K562 (cell line): ENCODE data around the gene FRAT1. TPM values are rescaled to one million over a fixed set of nuclear protein-coding genes. Genes with fewer than 3 reads are reported as not detected.

Experiments used
- CCAR2 ChIP-seq: fragments of 200-400 bp; formaldehyde crosslinking; IDR thresholded peaks from 2 replicates; pipeline ENCODE4 v1.6.1; 2017; ENCODE audit warnings: mild to moderate bottlenecking, low read depth, low read length
- CHCHD3 ChIP-seq: fragments of 250-450 bp; sonication (Bioruptor Pico); IDR thresholded peaks from 2 replicates; pipeline ENCODE4 v2.1.2; 2022; ENCODE audit warnings: mild to moderate bottlenecking
- CHD4 ChIP-seq: fragments of 200-600 bp; sonication (generic); IDR thresholded peaks from 3 replicates; pipeline ENCODE4 v1.6.1; 2012; ENCODE audit warnings: low read depth, mild to moderate bottlenecking, mixed read lengths, low read length, inconsistent platforms; ENCODE audit not compliant: insufficient read depth, insufficient replicate concordance, poor library complexity, severe bottlenecking
- CREM ChIP-seq: IDR thresholded peaks from 2 replicates; pipeline ENCODE4 v1.6.1; 2014; ENCODE audit warnings: antibody characterized with exemption, low read depth
- CTCF ChIP-seq, 3 experiments: IDR thresholded peaks in 2 of 3; conservative IDR thresholded peaks in 1 of 3; 2 replicates each; pipeline ENCODE4 v1.5.1; 2011 to 2012; ENCODE audit warnings: low read length in 3 of 3, mild to moderate bottlenecking in 3 of 3, control low read depth in 2 of 3, improper control_type of control experiment in 1 of 3, inconsistent platforms in 1 of 3, low read depth in 1 of 3, mixed read lengths in 1 of 3, moderate library complexity in 1 of 3; ENCODE audit not compliant: insufficient read depth in 2 of 3
- FOXA3 ChIP-seq, 2 experiments: fragments of 450-650 bp in 1 of 2; sonication (generic) in 1 of 2; formaldehyde crosslinking; IDR thresholded peaks in 1 of 2; conservative IDR thresholded peaks in 1 of 2; 2 replicates each; pipeline versions ENCODE4 v1.4.0 to v1.8.0; 2020 to 2022; ENCODE audit warnings: mild to moderate bottlenecking in 2 of 2, missing genetic modification reagents in 1 of 2
- HDAC3 ChIP-seq: fragments of 450-650 bp; IDR thresholded peaks from 2 replicates; pipeline ENCODE4 v1.6.1; 2018; ENCODE audit warnings: borderline replicate concordance, mild to moderate bottlenecking, moderate library complexity; ENCODE audit not compliant: partially characterized antibody
- MAZ ChIP-seq, 2 experiments: fragments of 450-650 bp in 1 of 2; sonication (generic) in 1 of 2; formaldehyde crosslinking; IDR thresholded peaks in 1 of 2; conservative IDR thresholded peaks in 1 of 2; 2 replicates each; pipeline versions ENCODE4 v1.4.0 to v1.5.0; 2020; ENCODE audit warnings: mild to moderate bottlenecking in 1 of 2, missing genetic modification reagents in 1 of 2
- MXI1 ChIP-seq: IDR thresholded peaks from 2 replicates; pipeline ENCODE4 v1.6.1; 2011; ENCODE audit warnings: low read depth, mild to moderate bottlenecking, improper control_type of control experiment, low read length
- NR2C2 ChIP-seq, 2 experiments: fragments of 200-800 bp in 1 of 2; sonication (Bioruptor generic) in 1 of 2; sonication (generic) in 1 of 2; formaldehyde crosslinking in 1 of 2; IDR thresholded peaks; 2 replicates each; pipeline versions ENCODE4 v1.6.1 to v1.8.0; 2016 to 2022; ENCODE audit warnings: mild to moderate bottlenecking in 1 of 2, missing compliant biosample characterization in 1 of 2, missing genetic modification characterization in 1 of 2, missing genetic modification reagents in 1 of 2
- RB1 ChIP-seq: fragments of 450-650 bp; IDR thresholded peaks from 2 replicates; pipeline ENCODE4 v1.6.1; 2017; ENCODE audit warnings: low read depth, mild to moderate bottlenecking
- RBBP5 ChIP-seq: fragments of 200-600 bp; sonication (generic); IDR thresholded peaks from 2 replicates; pipeline ENCODE4 v1.6.1; 2012; ENCODE audit warnings: borderline replicate concordance, mild to moderate bottlenecking, low read length, control low read depth, inconsistent platforms; ENCODE audit not compliant: insufficient read depth, poor library complexity, severe bottlenecking
- TAF9B ChIP-seq: fragments of 450-650 bp; IDR thresholded peaks from 2 replicates; pipeline ENCODE4 v1.6.1; 2018; ENCODE audit warnings: mild to moderate bottlenecking; ENCODE audit not compliant: partially characterized antibody
- TCF7L2 ChIP-seq: fragments of 150-350 bp; IDR thresholded peaks from 2 replicates; pipeline ENCODE4 v1.6.1; 2016; ENCODE audit warnings: low read depth, mild to moderate bottlenecking, low read length, moderate library complexity
- ZBTB49 ChIP-seq: sonication (generic); formaldehyde crosslinking; IDR thresholded peaks from 2 replicates; pipeline ENCODE4 v1.8.0; 2022; ENCODE audit warnings: missing genetic modification reagents, mild to moderate bottlenecking, borderline replicate concordance
- ZNF253 ChIP-seq: fragments of 250-450 bp; sonication (Bioruptor Pico); conservative IDR thresholded peaks from 2 replicates; pipeline ENCODE4 v1.6.1; 2021; ENCODE audit warnings: mild to moderate bottlenecking
- ZNF354B ChIP-seq: fragments of 250-450 bp; sonication (Bioruptor Pico); IDR thresholded peaks from 2 replicates; pipeline ENCODE4 v1.4.0; 2020
- ZNF395 ChIP-seq: fragments of 200-800 bp; sonication (Bioruptor generic); IDR thresholded peaks from 2 replicates; pipeline ENCODE4 v1.6.1; 2017; ENCODE audit warnings: missing genetic modification characterization, missing compliant biosample characterization
- ZNF707 ChIP-seq: fragments of 250-450 bp; sonication (Bioruptor Pico); conservative IDR thresholded peaks from 2 replicates; pipeline ENCODE4 v1.8.0; 2022; ENCODE audit warnings: inconsistent platforms, mild to moderate bottlenecking, moderate library complexity
- polyA plus RNA-seq, 8 experiments: library from polyadenylated mRNA; depleted of rRNA in 4 of 8; stranded (reverse) in 5 of 8; unstranded in 3 of 8; fragments of >200 nt; fragmentation: Nextera tagmentation in 2 of 8; fragmentation: Illumina TruSeq in 1 of 8; extraction: Ambion mirVana in 2 of 8; extraction: Trizol in 1 of 8; gene quantifications; 2 replicates each; pipeline versions ENCODE4 v1.2.1 to v1.2.3, GENCODE V29; 2011 to 2014; ENCODE audit warnings: inconsistent platforms in 1 of 8, missing spikeins in 1 of 8
- total RNA-seq, 7 experiments: library from RNA; depleted of rRNA in 6 of 7; stranded (reverse); fragments of >200 nt in 6 of 7; fragmentation: Illumina TruSeq in 2 of 7; extraction: Trizol in 2 of 7; gene quantifications; 2 replicates each; pipeline versions ENCODE4 v1.2.1 to v1.2.3, GENCODE V29; 2011 to 2021; ENCODE audit warnings: low replicate concordance in 1 of 7

The FRAT1 gene
- total and polyA plus RNA-seq, 9 of the 15 experiments (the other 6 are each of a cell fraction or from before 2014, with no cell fraction given) = 0.11 to 4.6 (median 1.4) TPM

- TF ChIP-seq ZNF395 (CRISPR knock-in tag) (0 out of 2 replicates have a peak, but pooled peaks have one; percentile 72), CCAR2 (no peak), ZNF253 (CRISPR knock-in tag) (no peak), ZNF354B (CRISPR knock-in tag) (no peak), NR2C2 (CRISPR knock-in tag; IDR thresholded peaks at IDR 0.05) (no peak), NR2C2 (tag; IDR thresholded peaks at IDR 0.05) (peak; percentile 57), MAZ (CRISPR knock-in tag; conservative IDR thresholded peaks at IDR 0.05 in 1 of 2, IDR thresholded peaks at IDR 0.05 in 1 of 2) (peak in 1 of 2 experiments; percentile 75; a peak in 3 of 4 replicates), RBBP5 (peak; percentile 13), HDAC3 (no peak), ZBTB49 (CRISPR knock-in tag) (no peak), CHCHD3 (no peak), FOXA3 (CRISPR knock-in tag; conservative IDR thresholded peaks at IDR 0.05 in 1 of 2, IDR thresholded peaks at IDR 0.05 in 1 of 2) (peak; percentile 74 to 96), RB1 (peak; percentile 71; the same call in 1 of the 2 replicates), CTCF (IDR thresholded peaks at IDR 0.05 in 2 of 3, conservative IDR thresholded peaks at IDR 0.05 in 1 of 3; ENCODE audit: insufficient read depth in 2 of 3, low read depth in 1 of 3, low read length in 3 of 3) (no peak), MXI1 (no peak), ZNF707 (no peak), CHD4 (no peak), TAF9B (peak; percentile 37), TCF7L2 (peak; percentile 90), CREM (peak; percentile 84)
These were observed 15.5 kb downstream of the FRAT1 start, which contains the start of gene FRAT2 (continued) for GRCh38 chr10:97334370-97335175.
